Mucosa of rectum (tissue), 2 donors: ENCODE measurements around the gene SNAI3.
A peak's percentile ranks its signal among the peaks of the same experiment; 100 is the strongest.

Source experiments
- H3K27ac ChIP-seq, 2 donors: one replicate each; pipeline ENCODE4 v1.7.0; 2013; ENCODE audit warnings: inconsistent platforms in 2 of 2, low read depth in 2 of 2, low read length in 2 of 2
- H3K27me3 ChIP-seq, 2 donors: one replicate each; pipeline ENCODE4 v1.7.0; 2013; ENCODE audit warnings: low read length in 2 of 2; ENCODE audit not compliant: control insufficient read depth in 2 of 2, insufficient read depth in 2 of 2
- H3K36me3 ChIP-seq, 2 donors: one replicate each; pipeline ENCODE4 v1.7.0; 2013; ENCODE audit warnings: low read length in 2 of 2; ENCODE audit not compliant: control insufficient read depth in 2 of 2, insufficient read depth in 2 of 2
- H3K4me1 ChIP-seq, 2 donors: one replicate each; pipeline ENCODE4 v1.7.0; 2013; ENCODE audit warnings: low read length in 2 of 2, mild to moderate bottlenecking in 1 of 2; ENCODE audit not compliant: control insufficient read depth in 2 of 2, insufficient read depth in 2 of 2
- H3K4me3 ChIP-seq, 2 donors: one replicate each; pipeline ENCODE4 v1.7.0; 2013; ENCODE audit warnings: low read length in 2 of 2
- H3K9ac ChIP-seq, 2 donors: one replicate each; pipeline ENCODE4 v1.7.0; 2013; ENCODE audit warnings: low read length in 2 of 2, low read depth in 1 of 2, mild to moderate bottlenecking in 1 of 2
- H3K9me3 ChIP-seq, 2 donors: one replicate each; pipeline ENCODE4 v1.7.0; 2013; ENCODE audit warnings: low read length in 2 of 2; ENCODE audit not compliant: control insufficient read depth in 2 of 2
- donor health status: healthy.
- donor health status: Normal muscosa, but diverticular disease.

Gene SNAI3

DNA sequence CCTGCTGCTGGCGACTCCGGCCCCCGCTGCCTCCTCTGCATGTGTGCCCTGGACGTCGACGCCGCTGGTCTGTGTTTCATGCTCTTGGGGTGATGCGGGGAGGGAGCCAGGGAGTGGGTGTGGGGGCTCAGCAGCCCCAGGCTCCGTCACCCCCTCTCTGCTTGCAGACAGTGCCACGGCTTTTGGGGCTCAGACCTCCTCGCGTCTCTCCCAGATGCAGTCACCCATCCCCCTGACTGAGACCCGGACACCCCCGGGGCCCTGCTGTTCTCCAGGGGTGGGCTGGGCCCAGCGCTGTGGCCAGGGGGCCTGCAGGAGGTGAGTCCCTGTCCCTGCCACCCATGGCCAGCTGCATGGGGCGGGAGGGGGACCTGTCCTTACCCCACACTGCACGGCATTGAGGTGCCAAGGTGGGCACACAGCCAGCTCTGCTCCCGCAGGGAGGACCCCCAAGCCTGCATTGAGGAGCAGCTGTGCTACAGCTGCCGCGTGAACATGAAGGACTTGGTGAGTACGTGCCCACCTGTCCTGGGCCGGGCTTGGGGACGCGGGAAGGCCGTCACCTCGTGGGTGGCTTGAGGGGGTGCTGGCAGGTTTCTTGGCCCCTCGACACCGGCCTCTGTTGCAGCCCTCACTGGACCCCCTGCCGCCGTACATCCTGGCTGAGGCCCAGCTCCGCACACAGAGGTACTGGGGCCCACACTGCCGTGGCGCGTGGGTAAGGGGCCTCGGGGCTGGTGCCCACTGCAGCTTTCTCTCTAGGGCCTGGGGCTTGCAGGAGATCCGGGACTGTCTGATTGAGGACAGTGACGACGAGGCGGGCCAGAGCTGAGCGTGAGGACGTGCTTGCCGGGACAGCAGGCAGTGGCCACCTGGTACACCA, 28.4 kb upstream of the SNAI3 start:
- Histone ChIP-seq H3K4me1 (no peaks in the 10 kb centered on the region), H3K27ac (no peak overlapping the region), H3K9ac (no peak overlapping the region), H3K36me3 (peaks cover 34 to 41% of the 10 kb centered on the region in 2 donors), H3K4me3 (no peak overlapping the region), H3K27me3 (no peaks in the 10 kb centered on the region), H3K9me3 (no peaks in the 10 kb centered on the region)

DNA sequence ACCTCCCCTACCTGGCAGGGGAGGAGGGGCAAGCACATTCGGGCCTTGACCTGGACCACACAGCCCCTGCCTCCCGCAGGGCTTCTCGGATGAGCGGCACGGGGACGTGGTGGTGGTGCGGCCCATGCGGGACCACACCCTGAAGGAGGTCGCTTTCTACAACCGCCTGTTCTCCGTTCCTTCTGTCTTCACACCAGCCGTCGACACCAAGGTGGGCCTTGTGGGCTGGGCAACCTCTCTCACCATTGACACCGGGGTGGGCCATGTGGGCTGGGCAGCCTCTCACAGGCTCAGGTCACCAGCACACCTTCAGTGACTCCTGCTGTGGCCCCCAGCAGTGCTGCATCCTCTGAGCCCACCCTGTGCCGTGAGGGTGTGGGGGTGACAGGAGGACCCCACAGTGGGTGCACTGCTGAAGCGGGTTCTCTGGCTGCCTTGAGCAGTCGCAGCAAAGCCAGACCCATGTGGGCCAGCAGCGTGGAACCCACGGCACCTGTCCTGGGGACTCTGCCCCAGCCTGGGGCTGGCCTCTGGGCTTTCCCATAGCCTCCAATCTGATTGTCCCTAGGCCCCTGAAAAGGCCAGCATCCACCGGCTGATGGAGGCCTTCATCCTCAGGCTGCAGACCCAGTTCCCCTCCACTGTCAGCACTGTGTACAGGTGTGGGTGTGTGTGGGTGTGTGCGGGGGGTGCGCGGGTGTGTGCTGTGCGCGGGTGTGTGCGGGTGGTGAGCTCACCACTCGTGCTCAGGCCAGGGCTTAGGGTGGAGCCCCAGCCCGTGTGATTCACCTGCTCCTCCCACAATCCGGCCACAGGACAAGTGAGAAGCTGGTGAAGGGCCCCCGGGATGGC, 27.5 kb upstream of the SNAI3 start:
- no peak overlapping the region for H3K4me3 ChIP-seq
- no peaks in the 10 kb centered on the region for H3K4me1 ChIP-seq
- no peak overlapping the region for H3K27ac ChIP-seq
- no peaks in the 10 kb centered on the region for H3K27me3 ChIP-seq
- no peak overlapping the region for H3K9ac ChIP-seq
- H3K36me3 ChIP-seq = peaks cover 29 to 34% of the 10 kb centered on the region in 2 donors
- no peaks in the 10 kb centered on the region for H3K9me3 ChIP-seq

DNA sequence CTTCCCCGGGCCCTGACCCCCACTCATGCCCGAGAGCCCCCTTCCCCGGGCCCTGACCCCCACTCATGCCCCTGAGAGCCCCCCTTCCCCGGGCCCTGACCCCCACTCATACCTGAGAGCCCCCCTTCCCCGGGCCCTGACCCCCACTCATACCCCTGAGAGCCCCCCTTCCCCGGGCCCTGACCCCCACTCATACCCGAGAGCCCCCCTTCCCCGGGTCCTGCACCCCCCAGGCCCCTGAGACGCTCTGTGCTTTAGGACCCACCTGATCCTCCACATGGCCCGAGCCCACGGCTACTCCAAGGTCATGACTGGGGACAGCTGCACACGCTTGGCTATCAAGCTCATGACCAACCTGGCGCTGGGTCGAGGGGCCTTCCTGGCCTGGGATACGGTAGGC, 26.7 kb upstream of the SNAI3 start:
- Histone ChIP-seq H3K27ac (no peak overlapping the region), H3K9me3 (no peaks in the 10 kb centered on the region), H3K4me1 (no peaks in the 10 kb centered on the region), H3K4me3 (no peak overlapping the region), H3K36me3 (peaks cover 26% of the 10 kb centered on the region in 2 donors), H3K27me3 (no peaks in the 10 kb centered on the region), H3K9ac (no peak overlapping the region)

DNA sequence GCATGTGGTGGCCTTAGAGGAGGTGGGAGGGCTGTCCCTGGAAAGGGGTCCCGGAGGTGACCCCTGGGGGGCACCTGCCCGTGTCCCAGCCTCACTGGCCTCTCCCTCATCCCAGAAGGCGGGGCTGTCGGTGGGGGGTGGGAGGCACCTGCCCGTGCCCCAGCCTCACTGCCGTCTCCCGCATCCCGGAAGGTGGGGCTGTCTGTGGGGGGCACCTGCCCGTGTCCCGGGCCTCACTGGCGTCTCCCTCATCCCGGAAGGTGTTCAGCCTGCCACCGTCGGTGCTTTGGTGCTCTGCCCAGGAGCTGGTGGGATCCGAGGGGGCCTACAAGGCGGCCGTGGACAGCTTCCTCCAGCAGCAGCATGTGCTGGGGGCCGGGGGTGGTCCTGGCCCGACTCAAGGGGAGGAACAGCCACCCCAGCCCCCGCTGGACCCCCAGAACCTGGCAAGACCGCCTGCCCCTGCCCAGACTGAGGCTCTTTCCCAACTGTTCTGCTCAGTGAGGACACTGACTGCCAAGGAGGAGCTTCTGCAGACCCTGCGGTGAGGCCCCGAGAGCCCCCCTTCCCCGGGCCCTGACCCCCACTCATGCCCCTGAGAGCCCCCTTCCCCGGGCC, 26.2 kb upstream of the SNAI3 start:
- Histone ChIP-seq H3K9me3 (no peaks in the 10 kb centered on the region), H3K4me3 (no peak overlapping the region), H3K9ac (no peak overlapping the region), H3K27ac (no peak overlapping the region), H3K4me1 (peaks cover under 1 to 1% of the 10 kb centered on the region in 2 donors), H3K36me3 (peaks cover 25 to 26% of the 10 kb centered on the region in 2 donors), H3K27me3 (no peaks in the 10 kb centered on the region)

DNA sequence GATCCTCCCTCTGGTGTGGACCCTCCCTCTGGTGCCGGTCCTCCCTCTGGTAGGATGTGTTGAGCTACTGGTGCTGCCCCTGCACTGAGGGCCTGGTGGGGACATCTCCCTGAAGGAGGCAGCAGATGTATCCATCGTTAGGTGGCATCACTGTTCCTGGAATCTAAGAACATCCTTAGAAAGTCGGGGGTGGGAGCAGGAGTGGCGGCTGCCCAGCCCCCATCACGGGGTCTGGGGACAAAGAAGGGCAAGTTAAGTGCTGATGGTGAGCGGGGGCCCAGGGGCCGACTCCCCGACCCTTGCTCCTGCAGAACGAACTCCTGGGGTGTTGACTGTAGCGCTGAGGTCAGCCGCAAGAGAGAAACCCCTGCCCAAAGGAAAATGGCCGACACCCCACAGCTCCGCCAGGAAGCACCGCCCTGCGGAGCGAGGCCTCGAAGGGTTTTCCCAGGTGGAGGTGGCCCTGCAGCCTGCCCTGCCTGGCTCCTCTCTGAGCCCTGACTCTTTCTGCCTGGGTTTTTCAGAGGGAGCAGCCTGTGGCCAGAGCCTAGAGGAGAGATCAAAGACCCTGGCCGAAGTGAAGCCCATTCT, 25.5 kb upstream of the SNAI3 start:
- Histone ChIP-seq H3K4me3 (no peak overlapping the region), H3K27me3 (no peaks in the 10 kb centered on the region), H3K4me1 (peaks cover 6 to 7% of the 10 kb centered on the region in 2 donors), H3K27ac (no peak overlapping the region), H3K9me3 (no peaks in the 10 kb centered on the region), H3K36me3 (peaks cover 20 to 22% of the 10 kb centered on the region in 2 donors), H3K9ac (no peak overlapping the region)

DNA sequence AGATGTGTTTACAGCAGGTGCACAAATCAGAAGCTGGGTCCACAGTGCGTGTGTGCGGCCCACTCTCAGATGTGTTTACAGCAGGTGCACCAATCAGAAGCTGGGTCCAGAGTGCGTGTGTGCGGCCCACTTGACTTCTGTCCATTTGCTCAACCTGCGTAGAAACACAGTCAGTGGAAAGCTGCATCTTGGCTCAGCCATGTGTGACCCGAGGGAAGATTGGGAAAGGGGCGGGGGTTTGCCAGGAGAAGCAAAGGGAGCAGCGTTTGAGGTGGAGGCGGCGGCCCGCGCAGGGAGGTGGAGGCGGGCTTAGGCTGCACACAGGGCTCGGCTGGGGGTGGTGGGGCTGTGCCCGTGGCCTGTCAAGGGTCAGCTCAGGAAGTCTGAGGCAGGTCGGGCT, 24.2 kb upstream of the SNAI3 start:
- Histone ChIP-seq H3K9ac (no peak overlapping the region), H3K27ac (no peak overlapping the region), H3K9me3 (no peaks in the 10 kb centered on the region)

DNA sequence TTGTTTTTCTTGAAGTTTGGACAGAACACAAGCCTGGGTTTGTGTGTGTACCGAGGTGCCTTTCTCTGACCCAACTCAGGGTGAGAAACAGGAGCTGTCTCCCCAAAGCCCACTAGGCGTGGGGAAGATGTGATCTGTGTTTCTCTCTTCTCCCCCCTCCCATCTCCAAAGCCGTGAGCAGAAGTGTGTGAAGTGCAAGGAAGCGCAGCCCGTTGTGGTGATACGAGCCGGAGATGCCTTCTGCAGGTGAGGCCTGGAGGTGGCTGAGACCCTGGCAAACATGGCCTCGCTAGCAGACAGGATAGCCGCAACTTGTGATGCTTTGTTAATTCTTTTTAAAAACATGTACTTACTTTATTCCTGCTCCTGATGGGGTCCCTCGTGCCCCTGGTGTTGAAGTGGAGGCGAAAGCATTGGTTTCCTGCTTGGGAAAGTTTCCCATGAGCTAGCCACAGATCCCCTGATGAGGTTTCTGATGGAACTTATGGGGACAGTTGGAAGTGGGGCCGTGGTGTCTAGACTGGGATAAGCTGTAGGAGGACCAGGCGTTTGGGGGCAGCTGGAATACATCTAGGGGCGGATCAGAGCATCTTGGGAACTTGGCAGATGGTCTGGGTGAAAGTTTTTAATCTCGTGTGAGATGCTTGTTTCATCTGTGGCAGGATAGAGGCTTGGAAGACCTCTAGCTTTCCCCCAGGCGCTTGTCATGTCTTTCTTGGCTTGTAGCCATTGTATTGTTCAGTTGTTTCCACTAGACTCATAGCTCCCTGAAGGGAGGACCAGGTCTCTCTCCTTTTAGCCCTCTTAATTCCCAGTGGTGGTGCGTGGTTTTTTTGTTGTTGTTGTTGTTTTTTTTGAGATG, 20.9 kb upstream of the SNAI3 start:
- Histone ChIP-seq H3K27ac (peak overlapping the region; percentile 37 to 74), H3K4me1 (peaks cover 25 to 29% of the 10 kb centered on the region in 2 donors), H3K4me3 (peak overlapping the region; percentile 93 to 97), H3K9ac (peak overlapping the region; percentile 76 to 80), H3K27me3 (no peaks in the 10 kb centered on the region), H3K36me3 (no peaks in the 10 kb centered on the region), H3K9me3 (no peaks in the 10 kb centered on the region)

More for the DNA sequence above, 24.2 kb upstream of the SNAI3 start:
- no peak overlapping the region for H3K4me3 ChIP-seq
- peaks cover 12% of the 10 kb centered on the region in 2 donors for H3K4me1 ChIP-seq
- H3K36me3 ChIP-seq = peaks cover 8 to 10% of the 10 kb centered on the region in 2 donors
- no peaks in the 10 kb centered on the region for H3K27me3 ChIP-seq

DNA sequence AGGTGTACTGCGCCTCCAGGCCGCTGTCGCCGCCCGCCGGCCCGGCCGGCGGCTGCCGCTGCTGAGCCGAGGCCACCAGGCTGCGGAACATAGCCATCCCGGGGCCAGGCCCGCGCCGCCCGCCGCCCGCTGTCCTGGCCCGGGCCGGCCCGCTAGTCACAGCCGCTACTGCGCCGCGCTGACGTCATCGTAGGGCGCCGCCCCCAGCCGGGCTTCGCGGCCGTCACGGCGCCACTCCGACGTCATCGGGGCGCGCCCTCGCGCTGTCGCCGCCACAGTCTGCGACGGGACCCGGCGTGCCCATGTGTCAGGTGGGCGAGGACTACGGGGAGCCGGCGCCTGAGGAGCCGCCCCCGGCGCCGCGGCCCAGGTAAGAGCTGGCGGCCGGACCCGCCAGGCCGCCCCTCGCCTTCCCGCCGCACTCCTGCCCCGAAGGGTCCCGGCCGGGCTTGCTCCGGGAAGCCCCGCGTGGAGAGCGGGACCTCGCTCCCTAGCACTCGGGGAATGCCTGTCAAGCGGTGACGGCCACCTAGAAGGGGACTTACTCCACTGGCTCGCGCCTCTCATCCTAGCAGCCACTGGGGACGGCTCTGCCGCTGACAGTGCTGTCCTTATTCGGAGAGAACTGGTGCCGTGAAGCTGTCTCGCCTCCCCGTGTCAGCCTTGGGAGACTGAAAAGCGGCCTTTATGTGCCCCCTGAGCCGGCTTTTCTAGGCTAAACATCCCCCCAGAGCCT, 20.1 kb upstream of the SNAI3 start, which contains the start of the genes CTU2 and RNF166:
Gene CTU2, plus strand, starts transcription at position 275 of the 736 bp plus-strand sequence. Its CDS starts 28 bp downstream, at position 303.
Gene RNF166, minus strand, starts transcription at position 180 of the 736 bp plus-strand sequence. Its CDS starts 83 bp downstream, at position 97.
- peak within 1 kb of the TSS; percentile 68 to 86 for H3K27ac ChIP-seq
- H3K4me1 ChIP-seq = peaks cover 30 to 35% of the 10 kb centered on the region in 2 donors
- H3K9ac ChIP-seq = peak within 1 kb of the TSS; percentile 77 to 80
- H3K36me3 ChIP-seq = no peaks in the 10 kb centered on the region
- peak within 1 kb of the TSS; percentile 93 to 97 for H3K4me3 ChIP-seq
- no peaks in the 10 kb centered on the region for H3K9me3 ChIP-seq
- H3K27me3 ChIP-seq = no peaks in the 10 kb centered on the region
